ENCODE data around the gene ITPR3.

ITPR3 gene

DNA sequence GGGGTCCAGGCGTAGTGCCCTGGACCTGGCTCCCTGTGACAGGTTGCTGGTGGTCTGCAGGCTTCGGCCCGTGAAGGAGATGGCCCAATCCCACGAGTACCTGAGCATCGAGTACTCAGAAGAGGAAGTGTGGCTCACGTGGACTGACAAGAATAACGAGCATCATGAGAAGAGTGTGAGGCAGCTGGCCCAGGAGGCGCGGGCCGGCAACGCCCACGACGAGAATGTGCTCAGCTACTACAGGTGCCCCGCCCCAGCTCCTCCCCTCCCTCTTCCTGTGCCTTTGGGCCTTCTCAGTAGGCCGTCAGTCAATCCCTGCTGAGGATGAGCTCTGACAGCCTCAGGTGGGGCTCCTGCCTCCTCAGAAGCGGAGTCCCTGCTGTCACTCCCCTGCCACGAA, 47.8 kb downstream of the ITPR3 start:
- TF ChIP-seq, protein P1, sequence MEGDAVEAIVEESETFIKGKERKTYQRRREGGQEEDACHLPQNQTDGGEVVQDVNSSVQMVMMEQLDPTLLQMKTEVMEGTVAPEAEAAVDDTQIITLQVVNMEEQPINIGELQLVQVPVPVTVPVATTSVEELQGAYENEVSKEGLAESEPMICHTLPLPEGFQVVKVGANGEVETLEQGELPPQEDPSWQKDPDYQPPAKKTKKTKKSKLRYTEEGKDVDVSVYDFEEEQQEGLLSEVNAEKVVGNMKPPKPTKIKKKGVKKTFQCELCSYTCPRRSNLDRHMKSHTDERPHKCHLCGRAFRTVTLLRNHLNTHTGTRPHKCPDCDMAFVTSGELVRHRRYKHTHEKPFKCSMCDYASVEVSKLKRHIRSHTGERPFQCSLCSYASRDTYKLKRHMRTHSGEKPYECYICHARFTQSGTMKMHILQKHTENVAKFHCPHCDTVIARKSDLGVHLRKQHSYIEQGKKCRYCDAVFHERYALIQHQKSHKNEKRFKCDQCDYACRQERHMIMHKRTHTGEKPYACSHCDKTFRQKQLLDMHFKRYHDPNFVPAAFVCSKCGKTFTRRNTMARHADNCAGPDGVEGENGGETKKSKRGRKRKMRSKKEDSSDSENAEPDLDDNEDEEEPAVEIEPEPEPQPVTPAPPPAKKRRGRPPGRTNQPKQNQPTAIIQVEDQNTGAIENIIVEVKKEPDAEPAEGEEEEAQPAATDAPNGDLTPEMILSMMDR (IDR thresholded peaks at IDR 0.05; ENCODE audit: low read length): no peak
- TF ChIP-seq EZH2 (IDR thresholded peaks at IDR 0.05; ENCODE audit: borderline replicate concordance, low read length): no peak
- Histone ChIP-seq H3K36me3 (ENCODE audit: insufficient read depth, low read length) (peaks cover 88% of the 10 kb centered on the region), H3K9me2 (ENCODE audit: low read depth, low read length) (no peaks in the 10 kb centered on the region), H3K9me3 (ENCODE audit: low read length) (no peaks in the 10 kb centered on the region), H3F3A (ENCODE audit: insufficient read depth, low read length) (no peaks in the 10 kb centered on the region), H3K4me1 (ENCODE audit: insufficient read depth, low read length, severe bottlenecking) (peaks cover 4% of the 10 kb centered on the region), H4K20me1 (ENCODE audit: insufficient read depth, low read length) (no peaks in the 10 kb centered on the region), H3K79me2 (ENCODE audit: insufficient read depth, low read length) (no peaks in the 10 kb centered on the region), H2AFZ (ENCODE audit: low read length) (no peak overlapping the region), H3K4me3 (ENCODE audit: low read depth, low read length, poor library complexity, severe bottlenecking) (no peak overlapping the region), H3K27ac (ENCODE audit: low read depth, low read length, poor library complexity, severe bottlenecking) (no peak overlapping the region), H3K27me3 (ENCODE audit: insufficient read depth, low read length) (no peaks in the 10 kb centered on the region), H3K4me2 (ENCODE audit: low read length) (no peak overlapping the region), H3K9ac (ENCODE audit: low read length) (no peak overlapping the region)

DNA sequence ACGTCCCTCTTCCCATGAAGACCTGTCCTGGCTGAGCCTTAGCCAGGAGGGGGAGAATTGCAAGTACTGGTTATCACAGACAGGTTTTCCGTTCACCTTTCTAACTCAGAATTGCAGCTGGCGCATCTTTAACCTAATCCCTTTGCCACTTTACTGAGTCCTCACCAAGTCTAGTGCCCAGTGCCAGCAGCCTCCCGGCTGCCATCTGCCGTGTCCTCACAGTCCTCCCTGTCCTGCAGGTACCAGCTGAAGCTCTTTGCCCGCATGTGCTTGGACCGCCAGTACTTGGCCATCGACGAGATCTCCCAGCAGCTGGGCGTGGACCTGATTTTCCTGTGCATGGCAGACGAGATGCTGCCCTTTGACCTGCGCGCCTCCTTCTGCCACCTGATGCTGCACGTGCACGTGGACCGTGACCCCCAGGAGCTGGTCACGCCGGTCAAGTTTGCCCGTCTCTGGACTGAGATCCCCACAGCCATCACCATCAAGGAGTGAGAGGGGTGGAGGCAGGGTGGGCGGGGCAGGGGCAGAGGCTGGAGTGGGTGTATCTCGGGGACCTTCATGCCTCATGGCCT, 49.1 kb downstream of the ITPR3 start:
- H3K9ac ChIP-seq (ENCODE audit: low read length): no peak overlapping the region
- peaks cover 88% of the 10 kb centered on the region for H3K36me3 ChIP-seq (ENCODE audit: insufficient read depth, low read length)
- H3K9me3 ChIP-seq (ENCODE audit: low read length): no peaks in the 10 kb centered on the region
- H2AFZ ChIP-seq (ENCODE audit: low read length): no peak overlapping the region
- H3K27ac ChIP-seq (ENCODE audit: low read depth, low read length, poor library complexity, severe bottlenecking): no peak overlapping the region
- no peak overlapping the region for H3K4me3 ChIP-seq (ENCODE audit: low read depth, low read length, poor library complexity, severe bottlenecking)
- TF ChIP-seq, protein P1 (IDR thresholded peaks at IDR 0.05; ENCODE audit: low read length): no peak
- TF ChIP-seq EZH2 (IDR thresholded peaks at IDR 0.05; ENCODE audit: borderline replicate concordance, low read length): no peak
- no peak overlapping the region for H3K4me2 ChIP-seq (ENCODE audit: low read length)
- H3K4me1 ChIP-seq (ENCODE audit: insufficient read depth, low read length, severe bottlenecking): peaks cover 4% of the 10 kb centered on the region
- H3F3A ChIP-seq (ENCODE audit: insufficient read depth, low read length): no peaks in the 10 kb centered on the region
- no peaks in the 10 kb centered on the region for H3K9me2 ChIP-seq (ENCODE audit: low read depth, low read length)
- no peaks in the 10 kb centered on the region for H3K27me3 ChIP-seq (ENCODE audit: insufficient read depth, low read length)
- no peaks in the 10 kb centered on the region for H3K79me2 ChIP-seq (ENCODE audit: insufficient read depth, low read length)
- H4K20me1 ChIP-seq (ENCODE audit: insufficient read depth, low read length): no peaks in the 10 kb centered on the region

DNA sequence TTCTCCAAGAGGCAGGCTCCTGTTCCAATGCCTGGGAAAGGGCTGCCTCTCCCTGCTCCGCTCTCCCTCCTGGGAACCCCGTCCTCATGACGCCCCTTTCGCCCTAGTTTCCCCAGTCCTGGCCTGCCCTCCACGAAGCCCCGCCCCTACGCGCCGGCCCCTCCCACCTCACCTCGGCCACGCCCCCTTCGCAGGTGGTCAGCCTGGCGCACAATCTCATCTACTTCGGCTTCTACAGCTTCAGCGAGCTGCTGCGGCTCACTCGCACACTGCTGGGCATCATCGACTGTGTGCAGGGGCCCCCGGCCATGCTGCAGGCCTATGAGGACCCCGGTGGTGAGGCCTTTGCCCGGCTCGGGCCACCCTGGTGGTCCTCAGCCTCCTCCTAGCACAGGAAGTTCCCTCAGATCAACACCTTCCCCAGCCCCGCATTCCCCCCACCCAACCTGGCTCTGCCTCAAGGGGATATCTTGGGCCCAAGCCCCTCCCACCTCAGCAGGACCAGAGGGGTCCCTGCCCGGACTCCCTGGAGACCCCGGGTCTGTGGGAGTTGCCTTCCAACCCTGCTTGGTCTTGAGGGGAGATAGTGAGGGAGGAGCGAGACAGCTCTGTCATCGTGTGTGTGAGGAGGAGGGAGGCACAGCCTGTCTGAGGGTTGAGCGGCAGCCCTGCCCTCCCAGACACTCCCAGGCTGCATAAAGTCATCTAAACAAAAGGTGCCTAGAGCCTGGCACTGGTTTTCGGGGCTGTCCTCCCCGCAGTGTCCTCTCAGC, 50.0 kb downstream of the ITPR3 start:
- no peak overlapping the region for H3K4me3 ChIP-seq (ENCODE audit: low read depth, low read length, poor library complexity, severe bottlenecking)
- no peak overlapping the region for H2AFZ ChIP-seq (ENCODE audit: low read length)
- no peak overlapping the region for H3K9ac ChIP-seq (ENCODE audit: low read length)
- H3K4me1 ChIP-seq (ENCODE audit: insufficient read depth, low read length, severe bottlenecking): peaks cover 4% of the 10 kb centered on the region
- no peaks in the 10 kb centered on the region for H4K20me1 ChIP-seq (ENCODE audit: insufficient read depth, low read length)
- H3K27ac ChIP-seq (ENCODE audit: low read depth, low read length, poor library complexity, severe bottlenecking): no peak overlapping the region
- H3K36me3 ChIP-seq (ENCODE audit: insufficient read depth, low read length): peaks cover 92% of the 10 kb centered on the region
- no peaks in the 10 kb centered on the region for H3F3A ChIP-seq (ENCODE audit: insufficient read depth, low read length)
- no peaks in the 10 kb centered on the region for H3K27me3 ChIP-seq (ENCODE audit: insufficient read depth, low read length)
- H3K9me2 ChIP-seq (ENCODE audit: low read depth, low read length): no peaks in the 10 kb centered on the region
- H3K79me2 ChIP-seq (ENCODE audit: insufficient read depth, low read length): no peaks in the 10 kb centered on the region
- H3K4me2 ChIP-seq (ENCODE audit: low read length): no peak overlapping the region
- TF ChIP-seq EZH2 (IDR thresholded peaks at IDR 0.05; ENCODE audit: borderline replicate concordance, low read length): no peak
- TF ChIP-seq, protein P1 (IDR thresholded peaks at IDR 0.05; ENCODE audit: low read length): no peak
- H3K9me3 ChIP-seq (ENCODE audit: low read length): no peaks in the 10 kb centered on the region
